Activated CD8-positive, alpha-beta T cell treated with anti-CD3 and anti-CD28 coated beads for 36 hours (primary cell): ENCODE measurements around the gene OPCML. TPM values are rescaled to one million over a fixed set of nuclear protein-coding genes. Genes with fewer than 3 reads are reported as not detected.

Experiments
- ATAC-seq: fragments of 200-7000 bp; cut with Tn5 transposase; one replicate; pipeline ENCODE4 v1.10.0; 2021; ENCODE audit warnings: mild to moderate bottlenecking, moderate library complexity
- CTCF ChIA-PET: fragments of 350-600 bp; sonication (Branson Sonifier 250); formaldehyde crosslinking; loops from one replicate; lab custom pipeline; 2021; ENCODE audit warnings: antibody characterized with exemption; lab: Charles Lee
- POLR2A ChIA-PET: fragments of 350-600 bp; sonication (Branson Sonifier 250); formaldehyde crosslinking; loops from one replicate; lab custom pipeline; 2021; ENCODE audit warnings: antibody characterized with exemption; lab: Charles Lee
- DNase-seq: peaks from one replicate; pipeline ENCODE4 v3.0.0-alpha.2; 2020
- H3K27ac Mint-ChIP-seq: one replicate; pipeline ENCODE4 v1.8.0; 2021; ENCODE audit warnings: mild to moderate bottlenecking, mixed read lengths
- H3K27me3 Mint-ChIP-seq: one replicate; pipeline ENCODE4 v1.8.0; 2021; ENCODE audit warnings: mixed read lengths
- H3K36me3 Mint-ChIP-seq: one replicate; pipeline ENCODE4 v1.8.0; 2021; ENCODE audit warnings: low read depth, mixed read lengths
- H3K4me1 Mint-ChIP-seq: one replicate; pipeline ENCODE4 v1.8.0; 2021; ENCODE audit warnings: low read depth, mixed read lengths
- H3K4me3 Mint-ChIP-seq: one replicate; pipeline ENCODE4 v1.8.0; 2021; ENCODE audit warnings: mild to moderate bottlenecking, moderate library complexity, mixed read lengths
- H3K9me3 Mint-ChIP-seq: one replicate; pipeline ENCODE4 v1.8.0; 2021; ENCODE audit warnings: mixed read lengths
- intact Hi-C: fragments of 100-400 bp; cut with micrococcal nuclease; formaldehyde crosslinking; loops from one replicate; pipeline ENCODE4 v1.10.0; 2022
- total RNA-seq, 2 experiments: library from RNA; stranded (reverse); gene quantifications; one replicate each; pipeline ENCODE4 v1.2.3, GENCODE V29; 2021
- TF ChIP-seq, protein P1 (sequence below): fragments of 200-600 bp; IDR thresholded peaks from one replicate; pipeline ENCODE4 v1.8.0; 2022; ENCODE audit warnings: antibody characterized with exemption, mild to moderate bottlenecking

Gene OPCML
- total RNA-seq, 2 experiments from 2014 or later: not detected

- DNase-seq (no peak), ATAC-seq (no peak)
- intact Hi-C loops: no loop called here
- Mint-ChIP-seq H3K4me1 (no peaks in the 10 kb centered on the region), H3K36me3 (no peaks in the 10 kb centered on the region), H3K27ac (no peak overlapping the region), H3K27me3 (peaks cover 3% of the 10 kb centered on the region), H3K4me3 (no peak overlapping the region), H3K9me3 (peaks cover 3% of the 10 kb centered on the region)
- ChIA-PET POLR2A (no interaction called here), CTCF (no interaction called here)
- TF ChIP-seq, protein P1, sequence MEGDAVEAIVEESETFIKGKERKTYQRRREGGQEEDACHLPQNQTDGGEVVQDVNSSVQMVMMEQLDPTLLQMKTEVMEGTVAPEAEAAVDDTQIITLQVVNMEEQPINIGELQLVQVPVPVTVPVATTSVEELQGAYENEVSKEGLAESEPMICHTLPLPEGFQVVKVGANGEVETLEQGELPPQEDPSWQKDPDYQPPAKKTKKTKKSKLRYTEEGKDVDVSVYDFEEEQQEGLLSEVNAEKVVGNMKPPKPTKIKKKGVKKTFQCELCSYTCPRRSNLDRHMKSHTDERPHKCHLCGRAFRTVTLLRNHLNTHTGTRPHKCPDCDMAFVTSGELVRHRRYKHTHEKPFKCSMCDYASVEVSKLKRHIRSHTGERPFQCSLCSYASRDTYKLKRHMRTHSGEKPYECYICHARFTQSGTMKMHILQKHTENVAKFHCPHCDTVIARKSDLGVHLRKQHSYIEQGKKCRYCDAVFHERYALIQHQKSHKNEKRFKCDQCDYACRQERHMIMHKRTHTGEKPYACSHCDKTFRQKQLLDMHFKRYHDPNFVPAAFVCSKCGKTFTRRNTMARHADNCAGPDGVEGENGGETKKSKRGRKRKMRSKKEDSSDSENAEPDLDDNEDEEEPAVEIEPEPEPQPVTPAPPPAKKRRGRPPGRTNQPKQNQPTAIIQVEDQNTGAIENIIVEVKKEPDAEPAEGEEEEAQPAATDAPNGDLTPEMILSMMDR: no peak
Observed at GRCh38 chr11:132908414-132908810, 623.9 kb downstream of the OPCML start.

GRCh38 chr11:132907651-132908413, 624.5 kb downstream of the OPCML start:
- H3K36me3 Mint-ChIP-seq: no peaks in the 10 kb centered on the region
- ATAC-seq: no peak
- no peak overlapping the region for H3K4me3 Mint-ChIP-seq
- H3K9me3 Mint-ChIP-seq: peaks cover 3% of the 10 kb centered on the region
- intact Hi-C loops: no loop called here
- H3K27me3 Mint-ChIP-seq: peaks cover 3% of the 10 kb centered on the region
- CTCF ChIA-PET: interaction anchor here (1.2 kb wide), 1 partner anchor 33 kb away, joined by 3 read pairs; no protein-coding TSS in a partner anchor
- no peak overlapping the region for H3K27ac Mint-ChIP-seq
- POLR2A ChIA-PET: no interaction called here
- no peak for DNase-seq
- TF ChIP-seq, protein P1: no peak
- H3K4me1 Mint-ChIP-seq: no peaks in the 10 kb centered on the region

DNA sequence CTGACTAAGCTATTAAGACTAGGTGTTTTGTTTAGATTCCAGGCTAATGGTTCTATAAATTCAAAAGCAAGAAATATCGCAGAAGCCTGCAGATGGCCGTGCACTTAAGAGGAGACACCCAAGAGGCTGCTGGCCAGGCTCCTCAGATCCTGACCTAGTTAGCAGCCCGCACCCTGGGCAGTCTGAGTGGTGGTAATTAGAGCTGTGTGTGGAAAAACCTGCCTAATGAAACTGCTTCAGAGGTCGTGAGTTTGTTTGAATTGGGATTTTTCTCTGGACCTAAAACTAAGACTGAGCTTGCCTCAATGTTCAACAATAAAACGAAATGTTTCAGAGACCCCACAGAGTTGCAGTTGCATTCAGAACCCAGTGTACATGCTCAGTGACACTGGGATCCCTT, 627.7 kb downstream of the OPCML start:
- intact Hi-C loops: no loop called here
- peaks cover 3% of the 10 kb centered on the region for H3K9me3 Mint-ChIP-seq
- H3K36me3 Mint-ChIP-seq: no peaks in the 10 kb centered on the region
- H3K4me1 Mint-ChIP-seq: no peaks in the 10 kb centered on the region
- peaks cover 3% of the 10 kb centered on the region for H3K27me3 Mint-ChIP-seq
- H3K4me3 Mint-ChIP-seq: no peak overlapping the region
- ChIA-PET POLR2A (no interaction called here), CTCF (no interaction called here)
- ATAC-seq (no peak), DNase-seq (no peak)
- TF ChIP-seq, protein P1: no peak
- H3K27ac Mint-ChIP-seq: no peak overlapping the region

- ATAC-seq: no peak
- no peak overlapping the region for H3K4me3 Mint-ChIP-seq
- no peaks in the 10 kb centered on the region for H3K4me1 Mint-ChIP-seq
- TF ChIP-seq, protein P1: no peak
- peaks cover 3% of the 10 kb centered on the region for H3K9me3 Mint-ChIP-seq
- no peak overlapping the region for H3K27ac Mint-ChIP-seq
- no peak for DNase-seq
- peaks cover 3% of the 10 kb centered on the region for H3K27me3 Mint-ChIP-seq
- intact Hi-C loops: no loop called here
- no peaks in the 10 kb centered on the region for H3K36me3 Mint-ChIP-seq
- ChIA-PET CTCF (no interaction called here), POLR2A (no interaction called here)
Observed at GRCh38 chr11:132904091-132904490, 628.2 kb downstream of the OPCML start.

GRCh38 chr11:132901638-132902471, 630.4 kb downstream of the OPCML start:
- POLR2A ChIA-PET: no interaction called here
- ATAC-seq (no peak), DNase-seq (no peak)
- CTCF ChIA-PET: no interaction called here
- Mint-ChIP-seq H3K27me3 (peaks cover 3% of the 10 kb centered on the region), H3K4me1 (no peaks in the 10 kb centered on the region), H3K9me3 (peaks cover 4% of the 10 kb centered on the region), H3K27ac (no peak overlapping the region), H3K4me3 (no peak overlapping the region), H3K36me3 (no peaks in the 10 kb centered on the region)
- intact Hi-C loops: no loop called here
- TF ChIP-seq, protein P1: no peak
